ENCODE results near the gene DNLZ.

- TF ChIP-seq POLR2A (IDR thresholded peaks at IDR 0.05; ENCODE audit: low read depth, low read length) = no peak
- TF ChIP-seq TAF1 (IDR thresholded peaks at IDR 0.05; ENCODE audit: borderline replicate concordance, low read depth, low read length) = no peak
- no peak for TF ChIP-seq POLR2AphosphoS5 (IDR thresholded peaks at IDR 0.05; ENCODE audit: low read depth, low read length)
These were observed 47.8 kb upstream of the DNLZ start for GRCh38 chr9:136411378-136411777.

Measured in GM12892 (cell line).